D341Med (cell line): Measurements from ENCODE around the gene SLC27A3.

Experiments used
- DNase-seq: peaks from one replicate; pipeline ENCODE4 v3.0.0; 2012; ENCODE audit warnings: low spot score

SLC27A3 gene

GRCh38 chr1:153799566-153800465 lies 24.6 kb downstream of the SLC27A3 start:
- no peak for DNase-seq

- no peak for DNase-seq
These were observed 25.3 kb downstream of the SLC27A3 start for GRCh38 chr1:153800516-153800915.

- no peak for DNase-seq
These were observed 25.9 kb downstream of the SLC27A3 start for GRCh38 chr1:153801028-153801625.

- DNase-seq, result no peak
These were observed 26.8 kb downstream of the SLC27A3 start for GRCh38 chr1:153801786-153802697.

GRCh38 chr1:153803470-153804056 lies 28.4 kb downstream of the SLC27A3 start:
- no peak for DNase-seq

GRCh38 chr1:153804112-153804511 lies 28.9 kb downstream of the SLC27A3 start:
- no peak for DNase-seq

- no peak for DNase-seq
These were observed 30.0 kb downstream of the SLC27A3 start for GRCh38 chr1:153805042-153805745.

GRCh38 chr1:153805886-153806719 lies 30.9 kb downstream of the SLC27A3 start:
- no peak for DNase-seq

GRCh38 chr1:153816283-153816889 lies 41.2 kb downstream of the SLC27A3 start:
- DNase-seq, result no peak

- DNase-seq, result peak; percentile 52
These were observed 43.7 kb downstream of the SLC27A3 start for GRCh38 chr1:153818876-153819275.

- no peak for DNase-seq
These were observed 52.2 kb downstream of the SLC27A3 start for GRCh38 chr1:153827168-153827964.
